GM19452 (cell line): ENCODE data around the gene LPP.
A peak's percentile ranks its signal among the peaks of the same experiment; 100 is the strongest.
"Not testable (repeated sequence)": the region's sequence is repeated elsewhere in the genome, so short reads cannot be mapped to it uniquely, and the experiment has no call there.

Experiments used
- ATAC-seq: cut with Tn5 transposase; IDR thresholded peaks from one replicate; pipeline ENCODE4 v1.9.1; 2021; ENCODE audit not compliant: unreplicated experiment

LPP gene

GRCh38 chr3:188689101-188689574 lies 535.2 kb downstream of the LPP start:
- ATAC-seq: no peak

GRCh38 chr3:188690064-188690463 lies 536.1 kb downstream of the LPP start:
- no peak for ATAC-seq

- no peak for ATAC-seq
Observed at GRCh38 chr3:188691004-188691403, 537.0 kb downstream of the LPP start.

GRCh38 chr3:188691665-188692064 lies 537.7 kb downstream of the LPP start:
- no peak for ATAC-seq

- no peak for ATAC-seq
Observed at GRCh38 chr3:188692700-188693099, 538.7 kb downstream of the LPP start.

GRCh38 chr3:188693435-188693834 lies 539.5 kb downstream of the LPP start:
- ATAC-seq: no peak

- no peak for ATAC-seq
Observed at GRCh38 chr3:188695241-188695640, 541.3 kb downstream of the LPP start.

GRCh38 chr3:188697127-188697526 lies 543.2 kb downstream of the LPP start:
- peak; percentile 90 for ATAC-seq

GRCh38 chr3:188698436-188698835 lies 544.5 kb downstream of the LPP start:
- no peak for ATAC-seq

GRCh38 chr3:188700501-188700900 lies 546.5 kb downstream of the LPP start:
- ATAC-seq: no peak

GRCh38 chr3:188700918-188701317 lies 547.0 kb downstream of the LPP start:
- no peak for ATAC-seq

GRCh38 chr3:188701485-188701969 lies 547.6 kb downstream of the LPP start:
- no peak for ATAC-seq

GRCh38 chr3:188702028-188702427 lies 548.1 kb downstream of the LPP start:
- not testable (repeated sequence) for ATAC-seq

GRCh38 chr3:188706176-188706575 lies 552.2 kb downstream of the LPP start:
- ATAC-seq: no peak

- no peak for ATAC-seq
Observed at GRCh38 chr3:188706599-188706998, 552.6 kb downstream of the LPP start.

GRCh38 chr3:188707381-188708288 lies 553.7 kb downstream of the LPP start:
- ATAC-seq: no peak

GRCh38 chr3:188711881-188712247 lies 557.9 kb downstream of the LPP start:
- no peak for ATAC-seq

- ATAC-seq: no peak
Observed at GRCh38 chr3:188712248-188712924, 558.4 kb downstream of the LPP start.

GRCh38 chr3:188712991-188713390 lies 559.0 kb downstream of the LPP start:
- no peak for ATAC-seq

- no peak for ATAC-seq
Observed at GRCh38 chr3:188719545-188719944, 565.6 kb downstream of the LPP start.

GRCh38 chr3:188720215-188720614 lies 566.3 kb downstream of the LPP start:
- ATAC-seq: no peak

- ATAC-seq: no peak
Observed at GRCh38 chr3:188720636-188721035, 566.7 kb downstream of the LPP start.
